Metanephros (tissue), 1 donor: ENCODE measurements around the gene OR2B6. TPM values are rescaled to one million over a fixed set of nuclear protein-coding genes. Genes with fewer than 3 reads are reported as not detected.

Experiments
- total RNA-seq: library from RNA; depleted of rRNA; stranded (reverse); fragments of >200 nt; gene quantifications from one replicate; pipeline ENCODE4 v1.2.3, GENCODE V29; 2014

OR2B6 gene
- total RNA-seq = 0.23 TPM

GRCh38 chr6:27956941-27957340 is at the start of gene OR2B6:
OR2B6 (plus strand) TSS chr6:27957241; CDS start chr6:27957241, 0 bp downstream.

GRCh38 chr6:27911956-27912446 is 45.0 kb upstream of the OR2B6 start, which contains the start of gene OR2B2:
OR2B2 (minus strand) TSS chr6:27912396; CDS start chr6:27912319, 77 bp downstream.

Other genes starting within 250 kb of the OR2B6 start
- gene OR2B2, start 44.8 kb upstream of the OR2B6 start, total RNA-seq = not detected
- 3.0 TPM for gene ZNF165, start 123.3 kb downstream of the OR2B6 start, total RNA-seq
- gene ZSCAN16, start 167.4 kb downstream of the OR2B6 start, total RNA-seq = 4.4 TPM
- 31.7 TPM for gene ZKSCAN8, start 184.6 kb downstream of the OR2B6 start, total RNA-seq